Chondrocyte (in vitro differentiated cells): ENCODE measurements around the gene EFNA1. TPM values are rescaled to one million over a fixed set of nuclear protein-coding genes. Genes with fewer than 3 reads are reported as not detected.
A peak's percentile ranks its signal among the peaks of the same experiment; 100 is the strongest.

ENCODE experiments used
- DNase-seq: peaks from one replicate; pipeline ENCODE4 v3.0.0; 2021; ENCODE audit warnings: mixed read lengths, low spot score
- H3K27ac Mint-ChIP-seq: one replicate; pipeline ENCODE4 v1.8.0; 2021; ENCODE audit warnings: mild to moderate bottlenecking, moderate library complexity, mixed read lengths; ENCODE audit not compliant: unreplicated experiment
- H3K27me3 Mint-ChIP-seq: 2 replicates; pipeline ENCODE4 v1.8.0; 2021; ENCODE audit warnings: low read depth, mixed read lengths
- H3K36me3 Mint-ChIP-seq: 2 replicates; pipeline ENCODE4 v1.8.0; 2021; ENCODE audit warnings: low read depth, mixed read lengths
- H3K4me1 Mint-ChIP-seq: 2 replicates; pipeline ENCODE4 v1.8.0; 2021; ENCODE audit warnings: low read depth, mild to moderate bottlenecking, mixed read lengths
- H3K4me3 Mint-ChIP-seq: one replicate; pipeline ENCODE4 v1.8.0; 2021; ENCODE audit warnings: mild to moderate bottlenecking, moderate library complexity, mixed read lengths; ENCODE audit not compliant: unreplicated experiment
- H3K9me3 Mint-ChIP-seq: 2 replicates; pipeline ENCODE4 v1.8.0; 2021; ENCODE audit warnings: low read depth, mixed read lengths
- long read RNA-seq: library from polyadenylated mRNA; stranded (forward); transcript quantifications from one replicate; pipeline ENCODE4 v2.0.0, GENCODE V29; 2021
- total RNA-seq: library from RNA; stranded (reverse); gene quantifications from 3 replicates; pipeline ENCODE4 v1.2.1, GENCODE V29; 2021
- TF ChIP-seq, protein P1 (sequence below): fragments of 200-600 bp; sonication (generic); IDR thresholded peaks from 2 replicates; pipeline ENCODE4 v1.5.0; 2021; ENCODE audit warnings: antibody characterized with exemption, mild to moderate bottlenecking, moderate library complexity

The EFNA1 gene, protein sequence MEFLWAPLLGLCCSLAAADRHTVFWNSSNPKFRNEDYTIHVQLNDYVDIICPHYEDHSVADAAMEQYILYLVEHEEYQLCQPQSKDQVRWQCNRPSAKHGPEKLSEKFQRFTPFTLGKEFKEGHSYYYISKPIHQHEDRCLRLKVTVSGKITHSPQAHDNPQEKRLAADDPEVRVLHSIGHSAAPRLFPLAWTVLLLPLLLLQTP
- total RNA-seq = 10.9 to 27.6 TPM (median 12.6 TPM) in 3 replicates
- long read RNA-seq, transcript EFNA1-202 (5 exons, 1,926 nt) = major isoform, 24 of 27 reads
- long read RNA-seq, partial matches to known transcripts = 0 of 27 reads
- long read RNA-seq, other reads (novel, unspliced or antisense) = 1 of 27 reads

DNA sequence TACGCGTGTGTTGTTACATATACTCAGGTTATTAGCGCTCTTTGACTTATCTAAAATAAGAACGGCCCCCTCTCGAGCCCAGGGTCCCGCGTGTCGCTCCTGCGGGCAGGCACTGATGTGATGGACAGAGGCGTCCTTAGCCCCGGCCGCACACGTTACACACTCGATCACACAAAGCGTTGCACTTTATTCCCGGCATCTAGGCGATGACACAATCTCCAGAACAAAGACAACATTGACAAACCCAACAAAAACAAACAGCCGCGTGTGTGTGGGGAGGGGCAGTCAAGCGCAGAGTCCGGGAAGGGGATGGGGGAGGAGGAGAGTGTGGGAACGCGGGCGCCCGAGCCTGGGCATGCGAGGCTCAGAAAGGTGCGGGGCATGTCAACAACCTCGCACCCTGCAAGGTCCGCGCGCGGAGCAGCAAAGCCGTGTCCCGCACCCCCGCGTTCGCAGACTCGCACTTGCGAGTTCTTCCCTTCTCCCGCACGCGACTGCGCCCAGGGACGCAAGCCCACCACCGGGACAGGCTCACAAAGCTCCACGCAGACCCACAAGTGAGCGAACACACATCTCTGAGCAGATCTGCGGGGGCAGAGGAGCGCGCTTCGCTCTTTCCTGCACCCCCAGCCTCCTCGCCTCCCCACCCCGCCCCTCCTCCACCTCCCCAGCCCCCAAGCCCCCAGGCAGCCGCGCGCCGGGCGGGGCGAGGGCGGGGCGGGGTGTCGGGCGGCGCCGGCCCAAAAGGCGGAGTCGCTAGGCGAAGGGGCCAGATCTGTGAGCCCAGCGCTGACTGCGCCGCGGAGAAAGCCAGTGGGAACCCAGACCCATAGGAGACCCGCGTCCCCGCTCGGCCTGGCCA lies at the start of gene EFNA1:
TSS of gene EFNA1 (plus strand) at position 772 of the 862 bp plus-strand sequence. CDS start 102 bp downstream, outside the sequence.
- H3K36me3 Mint-ChIP-seq = peaks cover 11% of the 10 kb centered on the region
- no peaks in the 10 kb centered on the region for H3K27me3 Mint-ChIP-seq
- peaks cover 75% of the 10 kb centered on the region for H3K4me1 Mint-ChIP-seq
- H3K4me3 Mint-ChIP-seq = peak within 1 kb of the TSS; percentile 83
- no peaks in the 10 kb centered on the region for H3K9me3 Mint-ChIP-seq
- no peak for DNase-seq
- peak within 1 kb of the TSS; percentile 94 for H3K27ac Mint-ChIP-seq
- TF ChIP-seq, protein P1, sequence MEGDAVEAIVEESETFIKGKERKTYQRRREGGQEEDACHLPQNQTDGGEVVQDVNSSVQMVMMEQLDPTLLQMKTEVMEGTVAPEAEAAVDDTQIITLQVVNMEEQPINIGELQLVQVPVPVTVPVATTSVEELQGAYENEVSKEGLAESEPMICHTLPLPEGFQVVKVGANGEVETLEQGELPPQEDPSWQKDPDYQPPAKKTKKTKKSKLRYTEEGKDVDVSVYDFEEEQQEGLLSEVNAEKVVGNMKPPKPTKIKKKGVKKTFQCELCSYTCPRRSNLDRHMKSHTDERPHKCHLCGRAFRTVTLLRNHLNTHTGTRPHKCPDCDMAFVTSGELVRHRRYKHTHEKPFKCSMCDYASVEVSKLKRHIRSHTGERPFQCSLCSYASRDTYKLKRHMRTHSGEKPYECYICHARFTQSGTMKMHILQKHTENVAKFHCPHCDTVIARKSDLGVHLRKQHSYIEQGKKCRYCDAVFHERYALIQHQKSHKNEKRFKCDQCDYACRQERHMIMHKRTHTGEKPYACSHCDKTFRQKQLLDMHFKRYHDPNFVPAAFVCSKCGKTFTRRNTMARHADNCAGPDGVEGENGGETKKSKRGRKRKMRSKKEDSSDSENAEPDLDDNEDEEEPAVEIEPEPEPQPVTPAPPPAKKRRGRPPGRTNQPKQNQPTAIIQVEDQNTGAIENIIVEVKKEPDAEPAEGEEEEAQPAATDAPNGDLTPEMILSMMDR = no peak

DNA sequence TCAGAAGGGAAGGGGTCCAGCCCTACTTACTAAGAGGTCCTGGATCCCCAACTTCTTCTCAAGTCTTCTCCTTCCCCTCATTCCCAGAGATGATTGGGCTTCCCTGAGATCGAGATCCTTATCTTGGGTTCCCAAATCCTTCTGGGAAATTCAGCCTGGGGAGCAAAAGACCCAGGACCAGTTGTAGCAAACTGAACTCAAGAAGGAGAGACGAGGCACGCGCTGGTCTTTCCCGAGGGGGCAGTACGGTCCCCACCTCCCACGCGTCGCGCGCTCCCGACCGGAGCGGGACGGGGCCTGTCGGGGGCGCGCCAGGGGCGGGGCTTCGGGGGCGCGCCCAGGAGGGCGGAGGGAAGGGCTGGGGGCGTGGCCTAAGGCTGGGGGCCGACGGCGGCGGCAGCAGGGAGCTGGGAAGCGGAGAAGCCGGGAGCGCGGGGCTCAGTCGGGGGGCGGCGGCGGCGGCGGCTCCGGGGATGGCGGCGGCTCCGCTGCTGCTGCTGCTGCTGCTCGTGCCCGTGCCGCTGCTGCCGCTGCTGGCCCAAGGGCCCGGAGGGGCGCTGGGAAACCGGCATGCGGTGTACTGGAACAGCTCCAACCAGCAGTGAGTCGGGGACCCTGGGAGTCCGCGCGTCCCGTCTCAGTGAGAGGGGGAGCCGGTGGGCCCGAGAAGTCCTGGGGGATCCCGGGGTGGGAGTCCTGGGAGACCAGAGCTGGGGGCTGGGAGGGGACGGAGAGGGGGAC lies 49.0 kb upstream of the EFNA1 start, which contains the start of gene EFNA3:
TSS of gene EFNA3 (plus strand) at position 369 of the 741 bp plus-strand sequence. CDS start at position 474, 105 bp downstream.
- Mint-ChIP-seq H3K4me1 (peaks cover 25% of the 10 kb centered on the region), H3K9me3 (no peaks in the 10 kb centered on the region), H3K4me3 (peak within 1 kb of the TSS; percentile 66), H3K36me3 (peaks cover 5% of the 10 kb centered on the region), H3K27ac (no peak within 1 kb of the TSS), H3K27me3 (peaks cover 22% of the 10 kb centered on the region)
- peak; percentile 92 for DNase-seq
- TF ChIP-seq, protein P1 = no peak

DNA sequence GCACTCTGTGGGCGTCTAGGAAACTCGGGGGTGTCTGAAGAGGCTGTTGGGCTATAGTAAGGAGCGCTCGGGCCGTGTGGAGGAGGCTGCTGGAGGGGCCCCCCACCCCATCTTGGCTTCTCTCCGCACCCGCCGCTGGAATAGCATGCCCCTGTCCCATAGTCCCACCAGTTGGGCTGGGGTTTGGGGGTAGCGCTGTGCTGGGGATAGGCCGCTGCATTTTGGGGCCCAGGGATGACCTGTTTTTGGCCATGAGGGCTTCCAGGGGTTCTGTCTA lies 48.5 kb upstream of the EFNA1 start:
- H3K4me1 Mint-ChIP-seq = peaks cover 28% of the 10 kb centered on the region
- H3K36me3 Mint-ChIP-seq = peaks cover 5% of the 10 kb centered on the region
- no peak overlapping the region for H3K27ac Mint-ChIP-seq
- no peaks in the 10 kb centered on the region for H3K9me3 Mint-ChIP-seq
- peaks cover 24% of the 10 kb centered on the region for H3K27me3 Mint-ChIP-seq
- TF ChIP-seq, protein P1 = no peak
- DNase-seq = no peak
- peak overlapping the region; percentile 66 for H3K4me3 Mint-ChIP-seq

DNA sequence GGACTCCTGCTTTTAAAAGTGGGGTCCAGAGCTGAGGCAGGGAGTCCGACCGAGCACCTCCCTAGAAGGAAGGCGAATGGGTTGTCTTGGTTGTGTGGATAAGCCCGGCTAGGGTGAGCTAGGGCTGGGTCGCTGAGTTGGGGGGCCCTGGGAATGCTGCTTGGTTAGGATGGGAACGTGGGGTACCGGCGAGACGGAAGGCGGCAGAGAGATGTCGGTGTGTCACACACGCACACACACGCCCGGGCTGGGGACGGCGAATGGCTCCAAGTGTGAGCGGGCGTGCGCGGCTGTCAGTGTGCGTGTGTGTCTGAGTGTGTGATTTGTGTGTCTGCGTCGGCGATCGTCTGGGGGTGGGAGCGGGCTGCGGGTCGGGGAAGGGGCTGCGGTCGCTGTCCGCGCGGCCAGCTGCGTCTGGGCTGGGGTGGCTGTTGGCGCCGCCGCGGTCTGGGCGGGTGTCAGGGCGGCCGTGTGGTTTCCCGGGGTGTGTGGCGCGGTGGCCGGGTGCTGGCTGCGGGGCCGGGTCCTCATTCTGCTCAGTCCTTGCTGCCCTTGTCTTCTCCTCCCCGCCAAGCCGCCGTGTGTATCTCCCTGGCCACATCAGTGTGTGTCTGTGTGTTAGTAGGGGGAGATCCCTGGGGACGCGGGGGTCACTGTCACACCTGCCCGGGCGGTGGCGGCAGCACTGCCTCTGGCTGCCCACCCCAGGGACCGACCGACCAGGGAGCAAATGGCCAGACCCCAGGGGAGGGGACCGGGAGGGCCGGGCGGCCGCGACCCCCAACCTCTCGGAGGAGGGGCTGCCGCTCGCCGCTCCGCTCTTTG lies 48.0 kb upstream of the EFNA1 start:
- Mint-ChIP-seq H3K4me3 (peak overlapping the region; percentile 66), H3K36me3 (peaks cover 5% of the 10 kb centered on the region), H3K9me3 (no peaks in the 10 kb centered on the region), H3K4me1 (peaks cover 33% of the 10 kb centered on the region), H3K27me3 (peaks cover 24% of the 10 kb centered on the region), H3K27ac (no peak overlapping the region)
- TF ChIP-seq, protein P1 = no peak
- DNase-seq = peak; percentile 86
